Thyroid gland (tissue), 4 donors: ENCODE data around the gene EPB41. TPM values are rescaled to one million over a fixed set of nuclear protein-coding genes. Genes with fewer than 3 reads are reported as not detected.

Source experiments
- DNase-seq, 2 donors: peaks; one replicate each; pipeline ENCODE4 v3.0.0-alpha.2; 2019
- H3K27ac ChIP-seq, 3 donors: fragments of 200-600 bp; sonication (generic); 1 replicate in 2 of 3; 2 replicates in 1 of 3; pipeline ENCODE4 v1.5.1; 2016 to 2019; ENCODE audit warnings: mild to moderate bottlenecking in 1 of 3, moderate library complexity in 1 of 3
- H3K27me3 ChIP-seq: fragments of 200-600 bp; sonication (generic); one replicate; pipeline ENCODE4 v1.5.1; 2019
- H3K36me3 ChIP-seq, 2 donors: fragments of 200-600 bp; sonication (generic); one replicate each; pipeline ENCODE4 v1.5.1; 2016 to 2019
- H3K4me1 ChIP-seq, 2 donors: fragments of 200-600 bp; sonication (generic); one replicate each; pipeline ENCODE4 v1.5.1; 2017 to 2019
- H3K4me3 ChIP-seq, 3 donors: fragments of 200-600 bp; sonication (generic); replicated peaks in 1 of 3; 1 replicate in 2 of 3; 2 replicates in 1 of 3; pipeline ENCODE4 v1.5.1; 2016; ENCODE audit warnings: mild to moderate bottlenecking in 1 of 3
- H3K9me3 ChIP-seq: fragments of 200-600 bp; sonication (generic); one replicate; pipeline ENCODE4 v1.5.1; 2017
- CTCF ChIP-seq, 6 experiments: fragments of 200-600 bp in 3 of 6; fragments of 450-650 bp in 3 of 6; sonication (generic) in 3 of 6; IDR thresholded peaks; one replicate each; pipeline ENCODE4 v1.5.1; 2016 to 2019; ENCODE audit warnings: antibody characterized with exemption in 6 of 6, mild to moderate bottlenecking in 2 of 6, inconsistent platforms in 1 of 6, moderate library complexity in 1 of 6
- POLR2A ChIP-seq, 2 donors: fragments of 450-650 bp; IDR thresholded peaks; one replicate each; pipeline ENCODE4 v1.6.1; 2017; ENCODE audit warnings: antibody characterized with exemption in 2 of 2, mild to moderate bottlenecking in 2 of 2, moderate library complexity in 1 of 2
- WGBS, 2 donors: methylation state at CpG; one replicate each; pipeline ENCODE4 v1.1.5; 2017; 5-methylcytosine and 5-hydroxymethylcytosine counted together
- intact Hi-C: fragments of 100-400 bp; cut with DNase I; formaldehyde crosslinking; loops from one replicate; pipeline ENCODE4 v1.15.1; 2023
- total RNA-seq, 4 donors: library from RNA; depleted of rRNA; stranded (reverse); fragments of >200 nt; gene quantifications; one replicate each; pipeline ENCODE4 v1.2.3, GENCODE V29; 2016

The EPB41 gene
- total RNA-seq, 4 donors from 2014 or later, result 59.7 to 102 (median 80.2) TPM

GRCh38 chr1:28890435-28890834 lies 23.9 kb upstream of the EPB41 start:
- Histone ChIP-seq H3K4me3 (no peak overlapping the region), H3K36me3 (no peaks in the 10 kb centered on the region), H3K27ac (no peak overlapping the region), H3K27me3 (no peaks in the 10 kb centered on the region), H3K4me1 (peaks cover 14 to 15% of the 10 kb centered on the region in 2 donors), H3K9me3 (no peaks in the 10 kb centered on the region)
- intact Hi-C loops, result no loop called here
- no peak for TF ChIP-seq POLR2A (IDR thresholded peaks at IDR 0.05)
- TF ChIP-seq CTCF (IDR thresholded peaks at IDR 0.05), result no peak
- no peak for DNase-seq
- 90 to 92% methylated on average over 8 of the region's 8 CpGs for WGBS, 2 donors

- Histone ChIP-seq H3K4me1 (peaks cover 13% of the 10 kb centered on the region in 2 donors), H3K9me3 (no peaks in the 10 kb centered on the region), H3K27me3 (no peaks in the 10 kb centered on the region), H3K36me3 (no peaks in the 10 kb centered on the region), H3K27ac (no peak overlapping the region), H3K4me3 (no peak overlapping the region)
- 82 to 88% methylated on average over 2 of the region's 2 CpGs for whole genome bisulfite sequencing, 2 donors
- DNase-seq, result no peak
- TF ChIP-seq POLR2A (IDR thresholded peaks at IDR 0.05), result no peak
- TF ChIP-seq CTCF (IDR thresholded peaks at IDR 0.05), result no peak
- intact Hi-C loops, result no loop called here
Observed at GRCh38 chr1:28890836-28891235, 23.5 kb upstream of the EPB41 start.

- H3K4me3 ChIP-seq, result no peak overlapping the region
- no peaks in the 10 kb centered on the region for H3K27me3 ChIP-seq
- peaks cover 9 to 12% of the 10 kb centered on the region in 2 donors for H3K4me1 ChIP-seq
- H3K27ac ChIP-seq, result no peak overlapping the region
- H3K36me3 ChIP-seq, result no peaks in the 10 kb centered on the region
- DNase-seq, result no peak
- WGBS, 2 donors, result 87 to 90% methylated on average over 2 of the region's 2 CpGs
- intact Hi-C loops, result no loop called here
- TF ChIP-seq CTCF (IDR thresholded peaks at IDR 0.05) (no peak), POLR2A (IDR thresholded peaks at IDR 0.05) (no peak)
- no peaks in the 10 kb centered on the region for H3K9me3 ChIP-seq
Observed at GRCh38 chr1:28891256-28891655, 23.1 kb upstream of the EPB41 start.

GRCh38 chr1:28893403-28894102 lies 20.8 kb upstream of the EPB41 start:
- H3K27me3 ChIP-seq, result no peaks in the 10 kb centered on the region
- no peak overlapping the region for H3K27ac ChIP-seq
- H3K9me3 ChIP-seq, result no peaks in the 10 kb centered on the region
- intact Hi-C loops, result no loop called here
- 81 to 89% methylated on average over 6 to 7 of the region's 8 CpGs for WGBS, 2 donors
- DNase-seq, result no peak
- H3K4me3 ChIP-seq, result no peak overlapping the region
- no peaks in the 10 kb centered on the region for H3K36me3 ChIP-seq
- TF ChIP-seq POLR2A (IDR thresholded peaks at IDR 0.05), result no peak
- no peak for TF ChIP-seq CTCF (IDR thresholded peaks at IDR 0.05)
- H3K4me1 ChIP-seq, result peaks cover 0 to 4% of the 10 kb centered on the region in 2 donors

GRCh38 chr1:28894785-28895184 lies 19.6 kb upstream of the EPB41 start:
- intact Hi-C loops, result no loop called here
- WGBS, 2 donors, result 35 to 60% methylated on average over 2 of the region's 2 CpGs
- no peak overlapping the region for H3K27ac ChIP-seq
- no peaks in the 10 kb centered on the region for H3K9me3 ChIP-seq
- no peaks in the 10 kb centered on the region for H3K36me3 ChIP-seq
- TF ChIP-seq CTCF (IDR thresholded peaks at IDR 0.05) (no peak), POLR2A (IDR thresholded peaks at IDR 0.05) (no peak)
- H3K4me3 ChIP-seq, result no peak overlapping the region
- peaks cover 0 to 12% of the 10 kb centered on the region in 2 donors for H3K4me1 ChIP-seq
- H3K27me3 ChIP-seq, result no peaks in the 10 kb centered on the region
- DNase-seq, result peak; percentile 40 to 52
